Gastrocnemius medialis (tissue), 4 donors: Measurements from ENCODE around the gene RAB14. TPM values are rescaled to one million over a fixed set of nuclear protein-coding genes. Genes with fewer than 3 reads are reported as not detected.

Experiments
- ATAC-seq, 2 donors: fragments of 150-250 bp; one replicate each; pipeline ENCODE4 v1.9.1; 2016
- DNase-seq, 2 donors: peaks; one replicate each; pipeline ENCODE4 v3.0.0-alpha.2; 2019
- H3K27ac ChIP-seq, 4 donors: fragments of 200-600 bp; sonication (generic); 1 replicate in 1 of 4; 2 replicates in 3 of 4; pipeline ENCODE4 v1.5.1; 2016 to 2018; ENCODE audit warnings: mild to moderate bottlenecking in 2 of 4, moderate library complexity in 1 of 4
- H3K27me3 ChIP-seq, 3 donors: fragments of 200-600 bp; sonication (generic) in 2 of 3; 1 replicate in 1 of 3; 2 replicates in 2 of 3; pipeline versions ENCODE4 v1.5.1 to v1.6.0; 2016 to 2019; ENCODE audit warnings: mild to moderate bottlenecking in 1 of 3, moderate library complexity in 1 of 3
- H3K36me3 ChIP-seq, 2 donors: fragments of 200-600 bp; sonication (generic) in 1 of 2; one replicate each; pipeline ENCODE4 v1.5.1; 2017 to 2018
- H3K4me1 ChIP-seq, 2 donors: fragments of 200-600 bp; sonication (generic) in 1 of 2; one replicate each; pipeline ENCODE4 v1.5.1; 2016 to 2017; ENCODE audit warnings: mild to moderate bottlenecking in 2 of 2
- H3K4me3 ChIP-seq, 4 donors: fragments of 200-600 bp; sonication (generic) in 3 of 4; 1 replicate in 1 of 4; 2 replicates in 3 of 4; pipeline ENCODE4 v1.5.1; 2016 to 2019; ENCODE audit warnings: mild to moderate bottlenecking in 2 of 4
- H3K9me3 ChIP-seq, 3 donors: fragments of 200-600 bp; sonication (generic) in 2 of 3; 1 replicate in 1 of 3; 2 replicates in 2 of 3; pipeline ENCODE4 v1.5.1; 2016 to 2019
- CTCF ChIP-seq, 5 experiments: fragments of 450-650 bp in 3 of 5; fragments of 200-600 bp in 2 of 5; sonication (generic) in 2 of 5; IDR thresholded peaks in 4 of 5; conservative IDR thresholded peaks in 1 of 5; 1 replicate in 4 of 5; 2 replicates in 1 of 5; pipeline ENCODE4 v1.5.1; 2016 to 2019; ENCODE audit warnings: antibody characterized with exemption in 5 of 5, mild to moderate bottlenecking in 3 of 5, moderate library complexity in 3 of 5
- POLR2A ChIP-seq, 2 donors: fragments of 450-650 bp; IDR thresholded peaks; one replicate each; pipeline ENCODE4 v1.6.1; 2017; ENCODE audit warnings: antibody characterized with exemption in 2 of 2, mild to moderate bottlenecking in 2 of 2, moderate library complexity in 2 of 2
- in situ Hi-C, 4 donors: fragments of 200-750 bp; cut with MboI; loops; one replicate each; pipeline versions ENCODE4 v1.15.0 to v1.8.0; 2017; ENCODE audit warnings: low sequenced_read_pairs in 4 of 4
- intact Hi-C: fragments of 100-400 bp; cut with DNase I; formaldehyde crosslinking; loops from one replicate; pipeline ENCODE4 v1.15.1; 2023; ENCODE audit warnings: low total_unique reads
- total RNA-seq, 4 donors: library from RNA; depleted of rRNA; stranded (reverse); fragments of >200 nt; gene quantifications; one replicate each; pipeline versions ENCODE4 v1.1.0 to v1.2.3, GENCODE V29; 2016

Gene RAB14
- total RNA-seq, 4 donors from 2014 or later: 18.7 to 26.8 (median 19.5) TPM

- no peak overlapping the region for H3K27ac ChIP-seq
- in situ Hi-C loops: no loop called here
- H3K9me3 ChIP-seq: no peaks in the 10 kb centered on the region
- TF ChIP-seq CTCF (IDR thresholded peaks at IDR 0.05 in 4 of 5, conservative IDR thresholded peaks at IDR 0.05 in 1 of 5) (no peak), POLR2A (IDR thresholded peaks at IDR 0.05) (no peak)
- no peak for DNase-seq
- H3K4me3 ChIP-seq: no peak overlapping the region
- peaks cover 3 to 8% of the 10 kb centered on the region in 2 donors for H3K36me3 ChIP-seq
- ATAC-seq: no peak
- no peaks in the 10 kb centered on the region for H3K4me1 ChIP-seq
- intact Hi-C loops: no loop called here
- no peaks in the 10 kb centered on the region for H3K27me3 ChIP-seq
These were observed 48.0 kb downstream of the RAB14 start for GRCh38 chr9:121153642-121154041.

- H3K36me3 ChIP-seq: peaks cover 3 to 24% of the 10 kb centered on the region in 2 donors
- DNase-seq (no peak), ATAC-seq (no peak)
- H3K9me3 ChIP-seq: no peaks in the 10 kb centered on the region
- no peaks in the 10 kb centered on the region for H3K27me3 ChIP-seq
- H3K27ac ChIP-seq: no peak overlapping the region
- in situ Hi-C loops (no loop called here), intact Hi-C loops (no loop called here)
- H3K4me3 ChIP-seq: no peak overlapping the region
- H3K4me1 ChIP-seq: no peaks in the 10 kb centered on the region
- no peak for TF ChIP-seq CTCF (IDR thresholded peaks at IDR 0.05 in 4 of 5, conservative IDR thresholded peaks at IDR 0.05 in 1 of 5)
- TF ChIP-seq POLR2A (IDR thresholded peaks at IDR 0.05): no peak
These were observed 51.5 kb downstream of the RAB14 start for GRCh38 chr9:121150188-121150587.

GRCh38 chr9:121144482-121144881 is 57.2 kb downstream of the RAB14 start:
- Histone ChIP-seq H3K4me3 (no peak overlapping the region), H3K36me3 (peaks cover 0 to 53% of the 10 kb centered on the region in 2 donors), H3K9me3 (no peaks in the 10 kb centered on the region), H3K27ac (no peak overlapping the region), H3K4me1 (no peaks in the 10 kb centered on the region), H3K27me3 (no peaks in the 10 kb centered on the region)
- in situ Hi-C loops: no loop called here
- intact Hi-C loops: no loop called here
- no peak for TF ChIP-seq CTCF (IDR thresholded peaks at IDR 0.05 in 4 of 5, conservative IDR thresholded peaks at IDR 0.05 in 1 of 5)
- TF ChIP-seq POLR2A (IDR thresholded peaks at IDR 0.05): no peak
- ATAC-seq (no peak), DNase-seq (no peak)

- no peak overlapping the region for H3K4me3 ChIP-seq
- ATAC-seq (no peak), DNase-seq (no peak)
- TF ChIP-seq CTCF (IDR thresholded peaks at IDR 0.05 in 4 of 5, conservative IDR thresholded peaks at IDR 0.05 in 1 of 5): no peak
- TF ChIP-seq POLR2A (IDR thresholded peaks at IDR 0.05): no peak
- no peaks in the 10 kb centered on the region for H3K9me3 ChIP-seq
- H3K27ac ChIP-seq: no peak overlapping the region
- intact Hi-C loops: no loop called here
- in situ Hi-C loops: no loop called here
- no peaks in the 10 kb centered on the region for H3K27me3 ChIP-seq
- no peaks in the 10 kb centered on the region for H3K4me1 ChIP-seq
- H3K36me3 ChIP-seq: peaks cover 0 to 57% of the 10 kb centered on the region in 2 donors
These were observed 57.9 kb downstream of the RAB14 start for GRCh38 chr9:121143771-121144170.

GRCh38 chr9:121141706-121142105 is 60.0 kb downstream of the RAB14 start:
- H3K4me3 ChIP-seq: no peak overlapping the region
- H3K9me3 ChIP-seq: no peaks in the 10 kb centered on the region
- H3K4me1 ChIP-seq: no peaks in the 10 kb centered on the region
- in situ Hi-C loops (no loop called here), intact Hi-C loops (no loop called here)
- TF ChIP-seq POLR2A (IDR thresholded peaks at IDR 0.05) (no peak), CTCF (IDR thresholded peaks at IDR 0.05 in 4 of 5, conservative IDR thresholded peaks at IDR 0.05 in 1 of 5) (no peak)
- DNase-seq: no peak
- H3K27me3 ChIP-seq: no peaks in the 10 kb centered on the region
- peaks cover 0 to 52% of the 10 kb centered on the region in 2 donors for H3K36me3 ChIP-seq
- no peak overlapping the region for H3K27ac ChIP-seq
- ATAC-seq: no peak
